ENCODE results near the gene TMC1. TPM values are rescaled to one million over a fixed set of nuclear protein-coding genes. Genes with fewer than 3 reads are reported as not detected.

TMC1 gene
- polyA plus RNA-seq, 4 donors, result 0.63 to 1.4 (median 0.88) TPM

- no peak for DNase-seq (ENCODE audit: low read depth in 4 of 4, low spot score in 3 of 4)
These were observed 78.6 kb downstream of the TMC1 start for GRCh38 chr9:72599874-72600534.

- DNase-seq (ENCODE audit: low read depth in 4 of 4, low spot score in 3 of 4), result no peak
These were observed 79.3 kb downstream of the TMC1 start for GRCh38 chr9:72600671-72601070.

- no peak for DNase-seq (ENCODE audit: low read depth in 4 of 4, low spot score in 3 of 4)
These were observed 80.2 kb downstream of the TMC1 start for GRCh38 chr9:72601615-72602014.

- no peak for DNase-seq (ENCODE audit: low read depth in 4 of 4, low spot score in 3 of 4)
These were observed 91.0 kb downstream of the TMC1 start for GRCh38 chr9:72612449-72612848.

GRCh38 chr9:72614067-72614466 is 92.7 kb downstream of the TMC1 start:
- no peak for DNase-seq (ENCODE audit: low read depth in 4 of 4, low spot score in 3 of 4)

- DNase-seq (ENCODE audit: low read depth in 4 of 4, low spot score in 3 of 4), result no peak
These were observed 94.5 kb downstream of the TMC1 start for GRCh38 chr9:72615931-72616330.

DNA sequence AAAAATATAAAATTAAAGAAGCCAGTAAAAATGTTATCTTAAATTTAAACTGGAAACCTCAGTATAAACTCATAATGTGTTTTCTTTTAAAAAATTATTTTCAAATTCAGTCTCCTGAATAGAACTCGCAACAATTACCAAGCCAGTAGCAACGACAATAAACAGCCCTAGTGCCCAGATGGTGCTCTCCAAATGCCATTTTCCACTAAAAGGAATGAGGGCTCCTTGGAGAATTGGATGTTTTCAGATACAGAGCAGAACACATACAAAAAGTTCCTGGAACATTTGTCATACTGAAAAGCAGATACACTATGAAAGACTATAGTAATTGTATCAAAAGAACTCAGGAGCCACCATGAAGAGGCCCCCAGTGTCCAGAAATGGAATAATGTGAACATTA is 97.4 kb downstream of the TMC1 start:
- no peak for DNase-seq (ENCODE audit: low read depth in 4 of 4, low spot score in 3 of 4)

GRCh38 chr9:72622186-72622585 is 100.8 kb downstream of the TMC1 start:
- DNase-seq (ENCODE audit: low read depth in 4 of 4, low spot score in 3 of 4), result no peak

- no peak for DNase-seq (ENCODE audit: low read depth in 4 of 4, low spot score in 3 of 4)
These were observed 101.7 kb downstream of the TMC1 start for GRCh38 chr9:72623156-72623555.

DNA sequence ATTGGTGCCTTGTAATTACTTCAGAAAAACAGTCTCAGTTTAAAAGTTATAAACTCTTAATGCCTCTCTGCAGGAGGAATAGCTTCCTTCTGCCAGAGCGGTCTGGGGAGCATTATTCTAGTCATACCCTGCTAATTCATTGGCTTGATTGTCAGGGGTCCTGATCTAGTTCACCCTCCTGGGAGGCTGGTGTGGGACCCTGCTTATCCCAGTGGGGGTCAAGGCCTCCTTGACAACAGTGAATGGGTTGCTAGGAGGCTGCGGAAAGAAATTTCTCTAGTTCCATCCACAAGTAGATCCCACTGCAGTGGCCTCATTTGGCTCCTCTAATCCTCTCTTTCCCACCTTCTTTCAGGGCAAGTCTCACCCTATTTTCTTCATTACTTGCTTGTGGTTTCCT is 105.7 kb downstream of the TMC1 start:
- no peak for DNase-seq (ENCODE audit: low read depth in 4 of 4, low spot score in 3 of 4)

DNA sequence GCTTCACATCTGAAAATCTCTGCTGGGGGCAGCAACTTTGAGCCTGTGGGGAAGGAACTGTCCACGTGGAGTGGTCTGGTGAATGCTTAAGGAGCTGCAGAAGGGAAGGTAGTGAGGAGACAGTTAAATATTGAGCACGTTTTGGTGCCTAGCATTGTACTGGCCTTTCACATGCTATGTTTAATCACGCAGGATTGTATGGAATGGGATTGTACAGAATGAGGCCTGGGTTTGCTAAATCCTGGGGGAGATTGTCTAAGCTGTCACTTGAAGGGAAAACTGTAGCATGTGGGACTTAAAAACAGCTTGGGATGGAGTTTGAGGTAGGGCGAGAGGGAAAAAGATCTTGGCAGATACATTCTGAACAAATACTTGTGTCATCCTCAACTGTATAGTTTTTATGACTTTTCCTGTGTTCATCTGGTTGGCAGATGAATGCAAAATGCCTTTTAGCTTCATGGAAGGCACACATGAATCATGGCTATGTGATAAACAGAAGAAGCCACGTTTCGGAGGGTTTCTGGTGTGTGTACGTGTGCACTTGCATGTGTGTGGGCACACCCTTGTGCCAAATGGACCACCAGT is 106.6 kb downstream of the TMC1 start:
- DNase-seq (ENCODE audit: low read depth in 4 of 4, low spot score in 3 of 4), result no peak

GRCh38 chr9:72633966-72634365 is 112.6 kb downstream of the TMC1 start:
- DNase-seq (ENCODE audit: low read depth in 4 of 4, low spot score in 3 of 4), result no peak

- DNase-seq (ENCODE audit: low read depth in 4 of 4, low spot score in 3 of 4), result no peak
These were observed 113.8 kb downstream of the TMC1 start for GRCh38 chr9:72635197-72635596.

GRCh38 chr9:72636621-72637020 is 115.2 kb downstream of the TMC1 start:
- no peak for DNase-seq (ENCODE audit: low read depth in 4 of 4, low spot score in 3 of 4)

- DNase-seq (ENCODE audit: low read depth in 4 of 4, low spot score in 3 of 4), result no peak
These were observed 122.2 kb downstream of the TMC1 start for GRCh38 chr9:72643651-72644050.

DNA sequence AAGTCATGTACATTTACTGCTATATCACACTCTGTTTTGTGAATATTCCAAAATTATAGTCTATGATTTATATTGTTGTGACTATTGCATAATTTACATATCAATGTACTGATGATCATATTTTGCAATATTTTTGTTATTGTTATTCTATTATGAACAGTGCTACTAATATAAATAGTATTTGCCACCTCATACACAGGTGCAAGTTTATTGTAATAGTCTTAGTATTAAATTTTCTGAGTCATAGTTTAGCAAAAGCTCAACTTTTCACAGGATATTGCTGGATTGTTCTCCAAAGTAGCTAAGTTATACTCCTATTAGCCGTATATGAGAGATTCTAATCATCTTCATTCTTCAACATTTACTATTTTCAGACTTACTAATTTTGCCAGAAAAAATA is 124.7 kb downstream of the TMC1 start:
- no peak for DNase-seq (ENCODE audit: low read depth in 4 of 4, low spot score in 3 of 4)

DNA sequence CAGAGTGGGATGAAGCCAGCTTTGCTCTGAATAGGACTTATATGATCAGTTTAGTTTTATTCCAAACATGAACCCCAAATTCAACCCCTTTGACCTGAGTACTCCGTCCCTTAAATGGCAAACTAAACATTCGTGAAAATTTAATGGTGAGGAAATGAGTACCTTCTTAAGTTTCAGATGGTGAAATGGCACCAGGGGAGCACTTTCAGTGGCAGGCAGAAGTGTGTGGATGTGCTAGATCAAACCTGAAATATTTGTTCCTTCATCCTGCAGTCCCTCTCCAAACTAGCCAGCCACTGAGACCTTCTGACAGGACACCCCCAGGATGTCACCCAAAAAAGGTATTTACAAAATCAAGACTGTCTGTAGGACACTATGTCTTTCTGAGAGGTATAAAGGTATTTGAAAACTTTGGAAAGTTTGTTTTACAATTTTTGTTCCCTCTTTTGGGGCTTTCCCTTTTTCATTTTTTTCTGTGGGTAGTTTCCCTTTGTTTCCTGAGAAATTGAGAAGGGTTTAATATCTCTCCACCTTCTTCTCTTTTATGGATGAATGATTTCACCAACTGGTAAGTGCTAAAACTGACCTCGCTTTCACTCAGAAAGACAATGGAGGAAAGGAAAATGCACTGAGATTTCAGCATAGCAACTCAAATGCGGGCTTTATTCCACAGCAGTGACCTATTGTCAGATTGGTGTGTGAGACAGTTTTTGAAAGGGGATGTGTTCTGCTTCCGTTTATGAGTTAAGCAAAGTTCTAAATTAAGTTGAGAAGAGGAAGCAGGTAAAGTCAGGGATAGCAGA is 127.1 kb downstream of the TMC1 start:
- DNase-seq (ENCODE audit: low read depth in 4 of 4, low spot score in 3 of 4), result no peak

DNA sequence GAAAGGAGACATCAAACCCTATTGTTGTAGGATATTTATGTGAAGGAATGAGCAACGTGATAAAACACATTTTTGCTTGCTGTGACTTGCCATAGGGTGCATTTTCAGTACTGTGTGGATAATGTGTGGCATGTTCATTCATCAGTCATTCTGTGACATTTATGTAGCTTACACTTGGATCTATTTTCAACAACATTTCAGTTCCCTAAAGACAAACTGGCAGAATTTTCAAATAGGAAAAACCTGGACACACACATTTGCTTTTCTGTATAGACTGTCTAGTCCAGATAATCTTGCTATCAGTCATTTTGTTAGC is 127.7 kb downstream of the TMC1 start:
- DNase-seq (ENCODE audit: low read depth in 4 of 4, low spot score in 3 of 4), result no peak

DNA sequence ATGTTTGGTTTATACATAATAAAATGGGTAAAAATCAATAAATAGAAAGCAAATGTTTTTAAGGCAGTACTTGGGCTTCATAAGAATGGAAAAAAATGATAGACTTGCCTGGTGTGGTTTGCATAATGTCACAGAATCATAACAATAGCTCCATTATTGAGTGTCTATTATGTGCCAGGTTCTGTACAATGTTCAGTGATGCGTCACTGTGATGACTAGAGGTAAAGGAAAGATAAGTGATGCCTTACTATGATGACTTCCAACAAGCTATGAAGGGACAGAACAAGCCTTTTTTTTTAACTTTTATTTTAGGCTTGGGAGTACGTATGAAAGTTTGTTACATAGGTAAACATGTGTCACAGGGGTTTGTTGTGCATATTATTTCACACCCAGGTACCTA is 128.8 kb downstream of the TMC1 start:
- DNase-seq (ENCODE audit: low read depth in 4 of 4, low spot score in 3 of 4), result no peak

- DNase-seq (ENCODE audit: low read depth in 4 of 4, low spot score in 3 of 4), result no peak
These were observed 134.6 kb downstream of the TMC1 start for GRCh38 chr9:72656021-72656420.

DNA sequence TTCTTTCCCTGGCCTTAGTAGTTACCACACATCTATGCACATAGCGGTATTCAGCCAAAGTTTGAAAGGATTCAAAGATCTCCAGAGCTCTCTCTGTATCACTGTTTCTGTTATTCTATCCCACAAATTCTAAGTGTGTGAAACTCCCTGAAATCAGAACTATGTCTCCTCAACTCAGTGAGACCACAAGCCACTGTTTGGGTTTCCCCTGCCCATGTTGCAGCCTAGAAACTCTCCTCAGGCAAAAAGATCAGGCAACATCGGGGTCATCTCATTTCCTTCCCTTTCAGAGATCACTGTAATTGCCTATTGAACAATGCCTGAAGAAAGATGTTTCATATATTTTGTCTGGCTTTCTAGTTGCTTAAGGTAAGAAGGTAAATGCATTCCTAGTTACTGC is 135.6 kb downstream of the TMC1 start:
- no peak for DNase-seq (ENCODE audit: low read depth in 4 of 4, low spot score in 3 of 4)

GRCh38 chr9:72658703-72659102 is 137.3 kb downstream of the TMC1 start:
- DNase-seq (ENCODE audit: low read depth in 4 of 4, low spot score in 3 of 4), result no peak
